ENCODE measurements around the gene CBY1. TPM values are rescaled to one million over a fixed set of nuclear protein-coding genes. Genes with fewer than 3 reads are reported as not detected.

Gene CBY1
- total and polyA plus RNA-seq, 9 of the 15 experiments (the other 6 are each of a cell fraction or from before 2014, with no cell fraction given), result 5.7 to 19.7 (median 10.8) TPM

GRCh38 chr22:38705235-38706100 lies 49.0 kb downstream of the CBY1 start, which contains the start of gene GTPBP1 (continued):
- no peak for TF ChIP-seq THRA (IDR thresholded peaks at IDR 0.05)
- TF ChIP-seq ZNF133 (CRISPR knock-in tag; IDR thresholded peaks at IDR 0.05), result no peak
- TF ChIP-seq HNRNPUL1 (IDR thresholded peaks at IDR 0.05; ENCODE audit: low read length), result no peak
- TF ChIP-seq TFE3 (CRISPR knock-in tag; IDR thresholded peaks at IDR 0.05), result no peak
- no peak for TF ChIP-seq JUNB (CRISPR knock-in tag; conservative IDR thresholded peaks at IDR 0.05)
- TF ChIP-seq KDM5B (IDR thresholded peaks at IDR 0.05; ENCODE audit: insufficient replicate concordance, low read depth, low read length), result peak; percentile 75
- no peak for TF ChIP-seq NCOA2 (IDR thresholded peaks at IDR 0.05; ENCODE audit: partially characterized antibody in 2 of 2)
- no peak for TF ChIP-seq OTX1 (CRISPR knock-in tag; IDR thresholded peaks at IDR 0.05)
- TF ChIP-seq ZNF280A (IDR thresholded peaks at IDR 0.05; ENCODE audit: low read depth, partially characterized antibody), result no peak
- peak; percentile 41; the same call in 1 of the 2 replicates for TF ChIP-seq PML (IDR thresholded peaks at IDR 0.05; ENCODE audit: low read length)
- TF ChIP-seq ELF2 (CRISPR knock-in tag; IDR thresholded peaks at IDR 0.05), result no peak
- no peak for TF ChIP-seq ZNF143 (CRISPR knock-in tag; IDR thresholded peaks at IDR 0.05)
- TF ChIP-seq E2F6 (IDR thresholded peaks at IDR 0.05; ENCODE audit: borderline replicate concordance in 1 of 2, extremely low read depth in 1 of 2, insufficient read depth in 1 of 2, insufficient read length in 1 of 2, low read depth in 1 of 2, low read length in 1 of 2, poor library complexity in 1 of 2, severe bottlenecking in 1 of 2), result peak; percentile 88 to 93
- TF ChIP-seq ZNF184 (CRISPR knock-in tag; IDR thresholded peaks at IDR 0.05), result no peak
- TF ChIP-seq RNF219 (CRISPR knock-in tag; IDR thresholded peaks at IDR 0.05), result no peak
- peak in 1 of 2 experiments; percentile 80; a peak in 2 of 4 replicates for TF ChIP-seq MAZ (CRISPR knock-in tag; conservative IDR thresholded peaks at IDR 0.05 in 1 of 2, IDR thresholded peaks at IDR 0.05 in 1 of 2)
- no peak for TF ChIP-seq FOXJ2 (tag; IDR thresholded peaks at IDR 0.05)
- no peak for TF ChIP-seq THAP7 (CRISPR knock-in tag; IDR thresholded peaks at IDR 0.05)
